Measurements from ENCODE around the gene ADTRP. TPM values are rescaled to one million over a fixed set of nuclear protein-coding genes. Genes with fewer than 3 reads are reported as not detected.

The ADTRP gene
- total and polyA plus RNA-seq, 10 of the 15 experiments (the other 5 are each of a cell fraction or from before 2014, with no cell fraction given): 0.10 to 2.6 (median 2.1) TPM

- Histone ChIP-seq H3K27me3 (replicated peaks in 1 of 2; ENCODE audit: control insufficient read depth in 2 of 2, insufficient read depth in 2 of 2, low read length in 1 of 2) (no peaks in the 10 kb centered on the region), H3K4me3 (no peak overlapping the region), H3K36me3 (ENCODE audit: control insufficient read depth in 2 of 2, insufficient read depth in 2 of 2, low read length in 1 of 2) (no peaks in the 10 kb centered on the region), H3K4me2 (ENCODE audit: control insufficient read depth, insufficient read depth) (no peak overlapping the region), H3K9me3 (replicated peaks; ENCODE audit: control insufficient read depth, insufficient read depth, low read length) (peaks cover 2% of the 10 kb centered on the region; the same call in 2 of the 3 replicates), H3K4me1 (ENCODE audit: control insufficient read depth, insufficient read depth, low read length) (peaks cover 17% of the 10 kb centered on the region), H3K9ac (ENCODE audit: control insufficient read depth, insufficient read depth, low read length) (no peak overlapping the region), H2AFZ (ENCODE audit: control insufficient read depth, low read depth, low read length) (no peak overlapping the region), H4K20me1 (ENCODE audit: control insufficient read depth, insufficient read depth) (no peaks in the 10 kb centered on the region), H3K27ac (ENCODE audit: control insufficient read depth, insufficient read depth) (no peak overlapping the region), H3K79me2 (ENCODE audit: control insufficient read depth, insufficient read depth, low read length) (no peaks in the 10 kb centered on the region; the same call in 1 of the 2 replicates)
- SMC1A ChIA-PET (ENCODE audit: uncharacterized antibody, unreplicated experiment): interaction anchor here (0.6 to 6.9 kb wide), 5 partner anchors 17 to 588 kb away, joined by 3 to 39 read pairs (median 3); no protein-coding TSS in a partner anchor
- WGBS (ENCODE audit: insufficient coverage, insufficient replicate concordance, low lambda C conversion rate, missing lambda C conversion rate): 88% methylated on average over 4 of the region's 4 CpGs
- intact Hi-C loops (cut with micrococcal nuclease; ENCODE audit: unreplicated experiment) (no loop called here), in situ Hi-C loops (cut with MboI) (loop anchor here (25.0 kb wide), 1 partner anchor 306 kb away; the partner anchor contains the start of gene HIVEP1)
- CTCF ChIA-PET: interaction anchor here (0.6 to 0.8 kb wide), 4 partner anchors 8 to 399 kb away, joined by 3 read pairs; no protein-coding TSS in a partner anchor
- DNase-seq (ENCODE audit: low read depth, low spot score): no peak
- ATAC-seq: no peak
- POLR2A ChIA-PET: interaction anchor here (0.7 to 1.0 kb wide), 2 partner anchors 17 to 50 kb away, joined by 6 to 8 read pairs; no protein-coding TSS in a partner anchor
- RAD21 ChIA-PET (ENCODE audit: unreplicated experiment): interaction anchor here (0.7 to 1.4 kb wide), 4 partner anchors 16 to 584 kb away, joined by 3 to 4 read pairs (median 3); partner anchors contain the start of gene EDN1
- no peak for FAIRE-seq
- BruUV-seq (replicated peaks): no TSS peak
- TF ChIP-seq SPI1 (IDR thresholded peaks at IDR 0.05; ENCODE audit: borderline replicate concordance, insufficient read depth, low read depth, low read length) (no peak), NKRF (conservative IDR thresholded peaks at IDR 0.05) (no peak), ETV6 (conservative IDR thresholded peaks at IDR 0.05 in 1 of 2, IDR thresholded peaks at IDR 0.05 in 1 of 2; ENCODE audit: borderline replicate concordance in 1 of 2, low read depth in 1 of 2) (no peak), GATAD2B (conservative IDR thresholded peaks at IDR 0.05; ENCODE audit: low read depth) (no peak), LARP7 (IDR thresholded peaks at IDR 0.05) (no peak), SMC3 (IDR thresholded peaks at IDR 0.05; ENCODE audit: borderline replicate concordance, low read length) (no peak), KLF5 (IDR thresholded peaks at IDR 0.05; ENCODE audit: partially characterized antibody) (no peak), CBX5 (IDR thresholded peaks at IDR 0.05; ENCODE audit: low read depth) (no peak), ATF2 (IDR thresholded peaks at IDR 0.05; ENCODE audit: low read length) (no peak), TCF7 (IDR thresholded peaks at IDR 0.05; ENCODE audit: borderline replicate concordance) (no peak), PML (IDR thresholded peaks at IDR 0.05; ENCODE audit: low read length) (no peak), SUPT20H (IDR thresholded peaks at IDR 0.05; ENCODE audit: borderline replicate concordance, control insufficient read depth, low read depth, low read length) (no peak), EZH2 (IDR thresholded peaks at IDR 0.05; ENCODE audit: borderline replicate concordance, control insufficient read depth, low read depth, low read length) (no peak), ZBED1 (IDR thresholded peaks at IDR 0.05; ENCODE audit: borderline replicate concordance) (no peak), CREB1 (IDR thresholded peaks at IDR 0.05; ENCODE audit: low read depth) (no peak)
- TF ChIP-seq, protein P1, sequence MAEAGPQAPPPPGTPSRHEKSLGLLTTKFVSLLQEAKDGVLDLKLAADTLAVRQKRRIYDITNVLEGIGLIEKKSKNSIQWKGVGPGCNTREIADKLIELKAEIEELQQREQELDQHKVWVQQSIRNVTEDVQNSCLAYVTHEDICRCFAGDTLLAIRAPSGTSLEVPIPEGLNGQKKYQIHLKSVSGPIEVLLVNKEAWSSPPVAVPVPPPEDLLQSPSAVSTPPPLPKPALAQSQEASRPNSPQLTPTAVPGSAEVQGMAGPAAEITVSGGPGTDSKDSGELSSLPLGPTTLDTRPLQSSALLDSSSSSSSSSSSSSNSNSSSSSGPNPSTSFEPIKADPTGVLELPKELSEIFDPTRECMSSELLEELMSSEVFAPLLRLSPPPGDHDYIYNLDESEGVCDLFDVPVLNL (IDR thresholded peaks at IDR 0.05; ENCODE audit: low read depth, low read length): no peak
- TF ChIP-seq, protein P2, sequence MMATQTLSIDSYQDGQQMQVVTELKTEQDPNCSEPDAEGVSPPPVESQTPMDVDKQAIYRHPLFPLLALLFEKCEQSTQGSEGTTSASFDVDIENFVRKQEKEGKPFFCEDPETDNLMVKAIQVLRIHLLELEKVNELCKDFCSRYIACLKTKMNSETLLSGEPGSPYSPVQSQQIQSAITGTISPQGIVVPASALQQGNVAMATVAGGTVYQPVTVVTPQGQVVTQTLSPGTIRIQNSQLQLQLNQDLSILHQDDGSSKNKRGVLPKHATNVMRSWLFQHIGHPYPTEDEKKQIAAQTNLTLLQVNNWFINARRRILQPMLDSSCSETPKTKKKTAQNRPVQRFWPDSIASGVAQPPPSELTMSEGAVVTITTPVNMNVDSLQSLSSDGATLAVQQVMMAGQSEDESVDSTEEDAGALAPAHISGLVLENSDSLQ (IDR thresholded peaks at IDR 0.05): no peak
- TF ChIP-seq, protein P3, sequence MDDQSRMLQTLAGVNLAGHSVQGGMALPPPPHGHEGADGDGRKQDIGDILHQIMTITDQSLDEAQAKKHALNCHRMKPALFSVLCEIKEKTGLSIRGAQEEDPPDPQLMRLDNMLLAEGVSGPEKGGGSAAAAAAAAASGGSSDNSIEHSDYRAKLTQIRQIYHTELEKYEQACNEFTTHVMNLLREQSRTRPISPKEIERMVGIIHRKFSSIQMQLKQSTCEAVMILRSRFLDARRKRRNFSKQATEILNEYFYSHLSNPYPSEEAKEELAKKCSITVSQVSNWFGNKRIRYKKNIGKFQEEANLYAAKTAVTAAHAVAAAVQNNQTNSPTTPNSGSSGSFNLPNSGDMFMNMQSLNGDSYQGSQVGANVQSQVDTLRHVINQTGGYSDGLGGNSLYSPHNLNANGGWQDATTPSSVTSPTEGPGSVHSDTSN (IDR thresholded peaks at IDR 0.05; ENCODE audit: insufficient replicate concordance, low read depth, low read length): no peak
Observed at GRCh38 chr6:11706171-11706570, 72.4 kb downstream of the ADTRP start.
